CD8-positive, alpha-beta memory T cell (primary cell): Measurements from ENCODE around the gene ZFYVE16. TPM values are rescaled to one million over a fixed set of nuclear protein-coding genes. Genes with fewer than 3 reads are reported as not detected.
"Not testable (repeated sequence)": the region's sequence is repeated elsewhere in the genome, so short reads cannot be mapped to it uniquely, and the experiment has no call there.

Source experiments
- CTCF ChIA-PET: fragments of 350-600 bp; sonication (Branson Sonifier 250); formaldehyde crosslinking; loops from one replicate; lab custom pipeline; 2021; ENCODE audit warnings: antibody characterized with exemption; lab: Charles Lee
- POLR2A ChIA-PET: fragments of 350-600 bp; sonication (Branson Sonifier 250); formaldehyde crosslinking; loops from one replicate; lab custom pipeline; 2021; ENCODE audit warnings: antibody characterized with exemption; lab: Charles Lee
- DNase-seq, 5 donors: peaks; one replicate each; pipeline versions ENCODE4 v3.0.0 to v3.0.0-alpha.2; 2020 to 2022; ENCODE audit warnings: mixed read lengths in 1 of 5
- H3K27ac ChIP-seq: one replicate; pipeline ENCODE4 v1.7.0; 2013; ENCODE audit warnings: low read depth, mild to moderate bottlenecking, low read length, moderate library complexity
- H3K27me3 ChIP-seq: 2 replicates; pipeline ENCODE4 v1.7.0; 2013; ENCODE audit warnings: low read length, mild to moderate bottlenecking; ENCODE audit not compliant: insufficient read depth, poor library complexity, severe bottlenecking
- H3K36me3 ChIP-seq: 2 replicates; pipeline ENCODE4 v1.7.0; 2013; ENCODE audit warnings: mild to moderate bottlenecking, low read length, moderate library complexity; ENCODE audit not compliant: insufficient read depth
- H3K4me1 ChIP-seq: 2 replicates; pipeline ENCODE4 v1.7.0; 2013; ENCODE audit warnings: mild to moderate bottlenecking, low read length, moderate library complexity; ENCODE audit not compliant: insufficient read depth
- H3K4me3 ChIP-seq: 2 replicates; pipeline ENCODE4 v1.7.0; 2013; ENCODE audit warnings: mild to moderate bottlenecking, low read length
- H3K9me3 ChIP-seq: 2 replicates; pipeline ENCODE4 v1.7.0; 2013; ENCODE audit warnings: mild to moderate bottlenecking, low read length
- H3K27ac Mint-ChIP-seq, 8 donors: one replicate each; pipeline ENCODE4 v1.8.0; 2020 to 2021; ENCODE audit warnings: mixed read lengths in 8 of 8, mild to moderate bottlenecking in 6 of 8, inconsistent platforms in 3 of 8, moderate library complexity in 3 of 8
- H3K27me3 Mint-ChIP-seq, 2 donors: one replicate each; pipeline ENCODE4 v1.8.0; 2020 to 2021; ENCODE audit warnings: mixed read lengths in 2 of 2, mild to moderate bottlenecking in 1 of 2, moderate library complexity in 1 of 2
- H3K36me3 Mint-ChIP-seq, 3 donors: one replicate each; pipeline ENCODE4 v1.8.0; 2020 to 2021; ENCODE audit warnings: mixed read lengths in 3 of 3, inconsistent platforms in 1 of 3, mild to moderate bottlenecking in 1 of 3
- H3K4me1 Mint-ChIP-seq, 3 donors: one replicate each; pipeline ENCODE4 v1.8.0; 2020 to 2021; ENCODE audit warnings: mixed read lengths in 3 of 3, inconsistent platforms in 1 of 3, mild to moderate bottlenecking in 1 of 3
- H3K4me3 Mint-ChIP-seq, 7 donors: one replicate each; pipeline ENCODE4 v1.8.0; 2020 to 2021; ENCODE audit warnings: mixed read lengths in 7 of 7, mild to moderate bottlenecking in 6 of 7, moderate library complexity in 4 of 7, inconsistent platforms in 2 of 7
- H3K9me3 Mint-ChIP-seq, 5 donors: one replicate each; pipeline ENCODE4 v1.8.0; 2020 to 2022; ENCODE audit warnings: mixed read lengths in 5 of 5, mild to moderate bottlenecking in 3 of 5, moderate library complexity in 2 of 5, inconsistent platforms in 1 of 5
- polyA plus RNA-seq: library from polyadenylated mRNA; unstranded; fragments of 300-500 nt; fragmentation: Illumina TruSeq; gene quantifications from one replicate; pipeline ENCODE4 v1.2.3, GENCODE V29; 2021
- total RNA-seq, 2 experiments: library from RNA; stranded (reverse); gene quantifications; one replicate each; pipeline ENCODE4 v1.2.3, GENCODE V29; 2021

The ZFYVE16 gene
- total and polyA plus RNA-seq, 3 experiments from 2014 or later: 5.0 to 13.8 (median 10.1) TPM

DNA sequence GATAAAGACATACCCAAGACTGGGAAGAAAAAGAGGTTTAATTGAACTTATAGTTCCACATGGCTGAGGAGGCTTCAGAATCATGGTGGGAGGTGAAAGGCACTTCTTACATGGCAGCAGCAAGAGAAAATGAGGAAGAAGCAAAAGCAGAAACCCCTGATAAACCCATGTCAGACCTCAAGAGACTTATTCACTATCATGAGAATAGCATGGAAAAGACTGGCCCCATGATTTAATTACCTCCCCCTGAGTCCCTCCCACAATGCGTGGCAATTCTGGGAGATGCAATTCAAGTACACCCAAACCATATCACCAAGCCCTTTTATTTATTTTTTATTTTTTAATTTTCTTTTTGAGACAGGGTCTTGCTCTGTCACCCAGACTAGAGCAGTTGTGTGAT lies 7.5 kb upstream of the ZFYVE16 start:
- H3K27ac ChIP-seq, H3K36me3 ChIP-seq, POLR2A ChIA-PET, H3K4me1 Mint-ChIP-seq, H3K4me3 Mint-ChIP-seq, DNase-seq, CTCF ChIA-PET, H3K4me1 ChIP-seq, H3K4me3 ChIP-seq, H3K9me3 Mint-ChIP-seq, H3K27me3 ChIP-seq, H3K9me3 ChIP-seq, H3K27ac Mint-ChIP-seq, H3K36me3 Mint-ChIP-seq: not testable (repeated sequence)
- H3K27me3 Mint-ChIP-seq: peaks cover 13 to 14% of the 10 kb centered on the region in 2 donors

DNA sequence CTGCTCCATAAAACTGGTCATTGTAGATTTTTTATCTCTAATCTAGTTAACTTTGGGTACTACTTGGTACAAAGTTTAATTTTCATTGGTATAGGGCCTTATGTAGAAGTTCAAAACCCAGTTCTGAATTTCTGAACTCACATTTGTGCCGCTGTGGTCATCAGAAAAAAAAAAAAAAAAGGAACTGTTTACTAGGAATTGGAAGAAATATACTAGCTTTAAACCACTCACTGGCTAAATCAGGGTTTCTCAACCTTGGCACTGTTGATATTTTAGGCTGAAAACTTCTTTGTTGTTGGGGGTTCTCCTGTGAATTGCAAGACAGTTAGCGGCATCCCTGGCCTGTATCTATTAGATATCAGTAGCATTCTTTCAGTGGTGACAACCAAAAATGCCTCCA lies 4.1 kb upstream of the ZFYVE16 start:
- H3K4me3 Mint-ChIP-seq: peak overlapping the region in 1 of 7 donors; percentile 38
- peaks cover 0 to 9% (median 2%) of the 10 kb centered on the region in 3 donors for H3K36me3 Mint-ChIP-seq
- Histone ChIP-seq H3K36me3 (no peaks in the 10 kb centered on the region), H3K27ac (no peak overlapping the region), H3K27me3 (no peaks in the 10 kb centered on the region), H3K9me3 (no peaks in the 10 kb centered on the region), H3K4me3 (no peak overlapping the region), H3K4me1 (peaks cover 8% of the 10 kb centered on the region)
- peaks cover 5 to 6% of the 10 kb centered on the region in 2 donors for H3K27me3 Mint-ChIP-seq
- no peak for DNase-seq
- no peak overlapping the region for H3K27ac Mint-ChIP-seq
- peaks cover 6 to 11% (median 11%) of the 10 kb centered on the region in 3 donors for H3K4me1 Mint-ChIP-seq
- CTCF ChIA-PET: interaction anchor here (1.8 kb wide), 1 partner anchor 8 kb away, joined by 4 read pairs; no protein-coding TSS in a partner anchor
- H3K9me3 Mint-ChIP-seq: no peaks in the 10 kb centered on the region
- POLR2A ChIA-PET: no interaction called here

DNA sequence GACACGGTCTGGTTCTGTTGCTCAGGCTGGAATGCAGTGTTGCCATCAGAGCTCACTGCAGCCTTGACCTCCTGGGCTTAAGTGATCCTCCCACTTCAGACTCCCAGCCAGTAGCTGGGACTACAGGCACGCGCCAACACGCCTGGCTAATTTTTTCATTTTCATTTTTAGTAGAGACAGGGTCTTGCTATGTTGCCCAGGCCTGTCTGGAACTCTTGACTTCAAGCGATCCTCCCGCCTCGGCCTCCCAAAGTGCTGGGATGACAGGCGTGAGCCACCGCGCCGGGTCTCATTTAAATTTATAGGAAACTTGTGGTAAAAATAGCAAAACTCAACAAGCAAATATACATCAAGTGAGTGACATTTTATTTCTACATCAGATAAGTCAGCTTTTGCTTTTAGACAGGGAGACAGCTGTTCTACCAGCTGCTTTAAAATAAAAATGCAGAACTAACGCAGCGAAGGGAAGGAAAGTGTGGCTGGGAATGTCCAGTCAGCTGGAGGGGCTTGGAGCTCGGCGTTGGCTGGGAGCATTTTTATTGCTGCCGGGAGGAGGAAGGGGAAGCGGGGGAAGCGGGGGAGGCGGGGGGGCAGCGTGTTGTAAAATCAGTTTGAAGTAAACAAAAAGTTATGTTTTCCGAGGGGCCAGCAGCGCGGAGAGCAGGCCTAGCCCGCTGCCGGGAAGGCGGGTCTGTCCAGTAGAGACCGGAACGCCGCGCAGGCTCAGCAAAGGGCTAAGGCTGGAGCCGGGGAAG lies 707 bp upstream of the ZFYVE16 start:
- DNase-seq: peak in 1 of 5 donors; percentile 1
- Mint-ChIP-seq H3K27me3 (no peaks in the 10 kb centered on the region), H3K4me3 (peak overlapping the region; percentile 91 to 98 (median 97)), H3K27ac (peak overlapping the region; percentile 89 to 100 (median 99)), H3K4me1 (peaks cover 22 to 31% (median 30%) of the 10 kb centered on the region in 3 donors), H3K36me3 (peaks cover 0 to 13% (median 2%) of the 10 kb centered on the region in 3 donors), H3K9me3 (no peaks in the 10 kb centered on the region)
- POLR2A ChIA-PET: interaction anchor here (0.6 to 1.5 kb wide), 3 partner anchors 151 to 248 kb away, joined by 3 to 5 read pairs (median 5); partner anchors contain the start of genes DHFR, MSH3 and SERINC5
- peak overlapping the region; percentile 82 for H3K27ac ChIP-seq
- no peaks in the 10 kb centered on the region for H3K36me3 ChIP-seq
- H3K27me3 ChIP-seq: no peaks in the 10 kb centered on the region
- H3K9me3 ChIP-seq: no peaks in the 10 kb centered on the region
- CTCF ChIA-PET: interaction anchor here (0.9 to 1.8 kb wide), 3 partner anchors 11 to 152 kb away, joined by 3 to 4 read pairs (median 3); no protein-coding TSS in a partner anchor
- peaks cover 12% of the 10 kb centered on the region for H3K4me1 ChIP-seq
- peak overlapping the region; percentile 56 for H3K4me3 ChIP-seq

DNA sequence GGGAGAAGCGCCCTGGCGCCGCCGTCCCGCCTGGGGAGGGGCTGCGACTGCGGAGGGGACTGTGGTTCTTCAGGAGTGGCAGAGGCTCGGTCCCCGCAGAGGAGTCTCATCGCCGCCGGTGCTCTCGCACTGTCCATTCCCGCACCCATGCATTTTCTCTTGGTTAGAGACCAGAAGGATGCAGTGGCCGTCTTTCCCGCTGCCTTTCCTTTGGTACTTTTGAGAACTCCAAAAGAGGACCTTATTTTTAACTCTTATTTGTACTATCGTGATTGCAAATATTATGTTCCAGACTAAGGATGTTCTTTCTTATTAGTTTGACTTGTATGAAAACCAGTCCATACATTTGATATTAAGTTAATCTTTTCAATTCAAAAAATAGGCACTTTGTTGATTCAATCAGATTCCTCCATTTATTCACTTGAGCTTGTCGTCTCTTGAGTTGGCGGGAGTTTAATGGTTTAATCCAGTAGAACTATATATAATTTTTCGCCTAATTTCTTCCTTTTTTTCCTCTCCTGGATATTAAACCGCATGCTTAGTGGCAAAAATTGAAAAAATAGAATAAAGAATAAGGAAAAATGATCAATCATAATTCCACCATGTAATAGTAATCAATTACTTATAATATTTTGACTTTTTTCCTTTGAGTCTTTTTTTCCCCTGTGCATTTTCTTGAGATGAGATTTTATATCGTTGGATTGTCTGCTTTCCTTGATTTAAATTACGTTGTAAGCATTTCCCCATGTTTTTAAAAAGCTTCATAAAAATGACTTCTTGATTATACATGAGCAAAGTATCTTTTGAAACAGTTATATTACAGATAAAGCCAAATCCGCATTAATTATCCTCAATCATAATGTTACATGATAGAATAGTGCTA lies 861 bp downstream of the ZFYVE16 start:
- Mint-ChIP-seq H3K27ac (peak overlapping the region; percentile 70 to 99 (median 88)), H3K36me3 (peaks cover 0 to 14% (median 2%) of the 10 kb centered on the region in 3 donors), H3K9me3 (no peaks in the 10 kb centered on the region), H3K4me1 (peaks cover 22 to 35% (median 34%) of the 10 kb centered on the region in 3 donors), H3K27me3 (no peaks in the 10 kb centered on the region), H3K4me3 (peak overlapping the region; percentile 91 to 98 (median 97))
- Histone ChIP-seq H3K4me1 (peaks cover 12% of the 10 kb centered on the region), H3K27me3 (no peaks in the 10 kb centered on the region), H3K4me3 (peak overlapping the region; percentile 56), H3K36me3 (no peaks in the 10 kb centered on the region), H3K9me3 (no peaks in the 10 kb centered on the region), H3K27ac (peak overlapping the region; percentile 82)
- ChIA-PET CTCF (interaction anchor here (1.8 kb wide), 1 partner anchor 9 kb away, joined by 4 read pairs; no protein-coding TSS in a partner anchor), POLR2A (no interaction called here)
- DNase-seq: peak in 3 of 5 donors; percentile 50 to 60 (median 53)

DNA sequence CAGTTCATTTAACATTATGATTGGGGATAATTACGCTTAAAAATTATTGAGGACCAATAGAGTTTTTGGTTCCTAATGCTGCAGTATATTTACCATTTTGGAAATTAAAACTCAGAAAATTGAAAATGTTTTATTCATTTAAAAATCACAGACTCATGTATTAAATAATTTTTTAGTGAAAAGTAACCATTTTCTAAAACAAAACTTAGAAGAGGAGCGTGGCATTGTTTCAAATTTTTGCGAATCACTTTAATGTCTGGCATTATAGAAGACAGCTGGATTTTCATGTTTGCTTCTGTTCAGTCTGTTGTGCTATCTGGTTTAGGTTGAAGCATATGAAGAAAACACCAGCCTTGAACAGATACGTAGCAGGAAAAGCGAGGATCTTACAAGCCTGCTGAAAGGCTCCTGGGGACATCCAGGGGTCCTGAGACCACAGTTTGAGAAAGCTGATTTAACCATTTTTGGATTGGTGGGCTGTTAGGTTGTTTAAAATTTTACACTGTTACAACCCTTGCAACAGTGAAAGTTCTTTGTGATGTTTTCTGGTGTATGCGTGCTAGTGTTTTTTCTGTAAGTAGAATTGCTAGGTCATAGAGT lies 1.6 kb downstream of the ZFYVE16 start:
- CTCF ChIA-PET: interaction anchor here (1.8 kb wide), 1 partner anchor 9 kb away, joined by 4 read pairs; no protein-coding TSS in a partner anchor
- H3K4me3 Mint-ChIP-seq: peak overlapping the region; percentile 5 to 97 (median 96)

DNA sequence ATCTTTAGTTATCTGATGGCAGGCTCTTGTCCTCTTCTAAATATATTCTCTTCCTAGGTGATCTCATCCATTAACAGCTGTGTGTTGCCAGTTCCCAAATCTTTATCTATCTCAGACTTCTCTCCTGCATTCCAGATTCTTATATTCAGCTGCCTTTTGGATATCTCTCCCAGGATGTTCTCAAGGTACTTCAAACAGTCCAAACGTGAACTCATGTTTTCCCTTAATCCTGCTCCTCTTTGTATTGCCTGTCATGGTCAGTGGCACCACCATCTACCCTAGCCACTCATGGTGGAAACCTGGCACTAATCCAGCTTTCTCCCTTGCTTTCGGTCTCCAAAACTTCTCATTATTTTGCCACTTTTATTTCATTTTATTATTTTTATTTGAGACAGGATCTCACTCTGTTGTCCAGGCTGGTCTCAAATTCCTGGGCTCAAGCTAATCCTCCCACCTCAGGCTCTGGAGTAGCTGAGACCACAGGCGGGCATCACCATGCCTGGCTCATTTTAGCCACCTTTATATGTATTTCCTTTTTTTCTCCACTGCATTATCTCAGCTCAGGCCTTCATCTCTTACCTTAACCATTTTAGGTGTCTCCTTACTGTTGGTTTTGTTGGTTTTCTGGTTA lies 3.8 kb downstream of the ZFYVE16 start:
- no peak overlapping the region for H3K27ac Mint-ChIP-seq
- no peaks in the 10 kb centered on the region for H3K9me3 ChIP-seq
- ChIA-PET CTCF (interaction anchor here (1.7 kb wide), 1 partner anchor 9 kb away, joined by 4 read pairs; no protein-coding TSS in a partner anchor), POLR2A (no interaction called here)
- no peaks in the 10 kb centered on the region for H3K27me3 Mint-ChIP-seq
- H3K27ac ChIP-seq: no peak overlapping the region
- peaks cover 0 to 19% (median 6%) of the 10 kb centered on the region in 3 donors for H3K36me3 Mint-ChIP-seq
- peaks cover 29 to 45% (median 43%) of the 10 kb centered on the region in 3 donors for H3K4me1 Mint-ChIP-seq
- no peak for DNase-seq
- H3K36me3 ChIP-seq: no peaks in the 10 kb centered on the region
- H3K27me3 ChIP-seq: no peaks in the 10 kb centered on the region
- H3K4me1 ChIP-seq: peaks cover 11% of the 10 kb centered on the region
- H3K4me3 Mint-ChIP-seq: peak overlapping the region in 1 of 7 donors; percentile 3
- H3K4me3 ChIP-seq: no peak overlapping the region
- H3K9me3 Mint-ChIP-seq: no peaks in the 10 kb centered on the region

More for the DNA sequence above, 1.6 kb downstream of the ZFYVE16 start:
- no peak overlapping the region for H3K4me3 ChIP-seq
- H3K27ac ChIP-seq: peak overlapping the region; percentile 15
- H3K27me3 Mint-ChIP-seq: no peaks in the 10 kb centered on the region
- peaks cover 0 to 14% (median 5%) of the 10 kb centered on the region in 3 donors for H3K36me3 Mint-ChIP-seq
- H3K36me3 ChIP-seq: no peaks in the 10 kb centered on the region
- H3K27me3 ChIP-seq: no peaks in the 10 kb centered on the region
- no peaks in the 10 kb centered on the region for H3K9me3 ChIP-seq
- no peaks in the 10 kb centered on the region for H3K9me3 Mint-ChIP-seq
- POLR2A ChIA-PET: no interaction called here
- no peak for DNase-seq
- H3K27ac Mint-ChIP-seq: peak overlapping the region in 2 of 8 donors; percentile 58 to 89
- H3K4me1 ChIP-seq: peaks cover 12% of the 10 kb centered on the region
- peaks cover 24 to 43% (median 39%) of the 10 kb centered on the region in 3 donors for H3K4me1 Mint-ChIP-seq

DNA sequence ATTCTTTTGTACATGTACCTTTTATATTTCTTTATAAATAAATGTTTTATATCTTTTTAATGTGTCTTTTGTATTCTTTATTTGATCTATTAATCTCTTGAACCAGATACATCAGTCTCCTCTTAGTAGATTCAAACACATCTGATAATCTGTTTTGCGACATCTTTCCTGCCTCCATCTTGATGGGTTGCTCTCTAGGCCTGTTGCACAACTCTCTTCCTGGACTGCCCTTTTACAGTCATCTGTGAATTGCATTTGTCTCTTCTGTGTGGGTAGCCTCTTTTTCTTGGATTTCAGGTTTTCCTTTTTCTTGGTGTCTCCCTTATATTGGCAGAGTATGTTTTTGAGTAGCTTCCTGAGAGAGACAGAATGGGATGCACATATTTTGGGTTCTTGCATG lies 6.2 kb downstream of the ZFYVE16 start:
- POLR2A ChIA-PET: no interaction called here
- H3K27me3 Mint-ChIP-seq: no peaks in the 10 kb centered on the region
- H3K9me3 ChIP-seq: no peaks in the 10 kb centered on the region

More for the DNA sequence above, 6.2 kb downstream of the ZFYVE16 start:
- H3K4me1 ChIP-seq: peaks cover under 1% of the 10 kb centered on the region
- CTCF ChIA-PET: no interaction called here
- H3K27ac ChIP-seq: no peak overlapping the region
- H3K27ac Mint-ChIP-seq: no peak overlapping the region
- H3K4me3 Mint-ChIP-seq: no peak overlapping the region
- H3K4me3 ChIP-seq: no peak overlapping the region
- no peak for DNase-seq
- H3K36me3 Mint-ChIP-seq: peaks cover 0 to 12% (median 10%) of the 10 kb centered on the region in 3 donors
- H3K36me3 ChIP-seq: no peaks in the 10 kb centered on the region
- peaks cover 20 to 40% (median 29%) of the 10 kb centered on the region in 3 donors for H3K4me1 Mint-ChIP-seq
- no peaks in the 10 kb centered on the region for H3K27me3 ChIP-seq
- no peaks in the 10 kb centered on the region for H3K9me3 Mint-ChIP-seq
